Esophagus squamous epithelium (tissue), 4 donors: ENCODE measurements around the gene SNX5.

ENCODE experiments used
- CTCF ChIP-seq, 6 experiments: fragments of 450-650 bp in 4 of 6; fragments of 200-600 bp in 2 of 6; sonication (generic) in 2 of 6; IDR thresholded peaks; one replicate each; pipeline ENCODE4 v1.5.1; 2016 to 2019; ENCODE audit warnings: antibody characterized with exemption in 6 of 6, mild to moderate bottlenecking in 4 of 6, moderate library complexity in 4 of 6
- POLR2A ChIP-seq, 4 donors: fragments of 450-650 bp; IDR thresholded peaks; one replicate each; pipeline ENCODE4 v1.6.1; 2017; ENCODE audit warnings: antibody characterized with exemption in 4 of 4, mild to moderate bottlenecking in 4 of 4, moderate library complexity in 3 of 4

GRCh38 chr20:18014411-18014810, 45.8 kb upstream of the SNX5 start:
- no peak for TF ChIP-seq POLR2A (IDR thresholded peaks at IDR 0.05)
- TF ChIP-seq CTCF (IDR thresholded peaks at IDR 0.05), result no peak
